Testis (tissue), 2 donors: ENCODE data around the gene C1QBP.
"Not testable (repeated sequence)": the region's sequence is repeated elsewhere in the genome, so short reads cannot be mapped to it uniquely, and the experiment has no call there.

ENCODE experiments used
- CTCF ChIP-seq, 3 experiments: fragments of 450-650 bp in 2 of 3; fragments of 200-600 bp in 1 of 3; sonication (generic) in 1 of 3; IDR thresholded peaks; one replicate each; pipeline ENCODE4 v1.5.1; 2016 to 2019; ENCODE audit warnings: antibody characterized with exemption in 3 of 3, mild to moderate bottlenecking in 2 of 3, moderate library complexity in 1 of 3
- POLR2A ChIP-seq: fragments of 450-650 bp; IDR thresholded peaks from one replicate; pipeline ENCODE4 v1.6.1; 2017; ENCODE audit warnings: antibody characterized with exemption, mild to moderate bottlenecking, moderate library complexity

GRCh38 chr17:5435781-5436315 is 3.1 kb downstream of the C1QBP start:
- not testable (repeated sequence) for TF ChIP-seq POLR2A; CTCF (IDR thresholded peaks at IDR 0.05)
